ENCODE data around the gene WDR70. TPM values are rescaled to one million over a fixed set of nuclear protein-coding genes. Genes with fewer than 3 reads are reported as not detected.
"Not testable (repeated sequence)": the region's sequence is repeated elsewhere in the genome, so short reads cannot be mapped to it uniquely, and the experiment has no call there.

Gene WDR70
- total and polyA plus RNA-seq, 12 donors = 9.2 to 26.0 (median 18.4) TPM

GRCh38 chr5:37396352-37396751 lies 17.2 kb downstream of the WDR70 start:
- no peaks in the 10 kb centered on the region for H3K9me3 ChIP-seq
- 92 to 93% methylated on average over 5 of the region's 5 CpGs for WGBS, 2 donors
- no peak for ATAC-seq
- H3K4me3 ChIP-seq = no peak overlapping the region
- peaks cover 0 to 97% (median 21%) of the 10 kb centered on the region in 9 donors for H3K36me3 ChIP-seq
- TF ChIP-seq CTCF (IDR thresholded peaks at IDR 0.05) = no peak
- peaks cover 0 to 7% (median 0%) of the 10 kb centered on the region in 9 donors for H3K4me1 ChIP-seq
- intact Hi-C loops (cut with DNase I) = no loop called here
- H3K27me3 ChIP-seq = no peaks in the 10 kb centered on the region
- DNase-seq = no peak
- no peak overlapping the region for H3K27ac ChIP-seq

- no peak for ATAC-seq
- no peak for DNase-seq
- intact Hi-C loops (cut with DNase I) = no loop called here
- H3K27ac ChIP-seq = no peak overlapping the region
- peaks cover 0 to 94% (median 0%) of the 10 kb centered on the region in 9 donors for H3K36me3 ChIP-seq
- H3K4me3 ChIP-seq = no peak overlapping the region
- no peaks in the 10 kb centered on the region for H3K9me3 ChIP-seq
- TF ChIP-seq CTCF (IDR thresholded peaks at IDR 0.05) = no peak
- 88% methylated on average over 4 of the region's 4 CpGs for WGBS, 2 donors
- H3K4me1 ChIP-seq = peaks cover 0 to 7% (median 0%) of the 10 kb centered on the region in 9 donors
- H3K27me3 ChIP-seq = no peaks in the 10 kb centered on the region
Measured at GRCh38 chr5:37400501-37400900, 21.4 kb downstream of the WDR70 start.

GRCh38 chr5:37412515-37412914 lies 33.4 kb downstream of the WDR70 start:
- intact Hi-C loops (cut with DNase I) = loop anchor here in 9 of 10 donors (5.0 to 10.0 kb wide), 3 partner anchors 422 to 782 kb away; no protein-coding TSS in a partner anchor
- Histone ChIP-seq H3K36me3 (peaks cover 0 to 63% (median 10%) of the 10 kb centered on the region in 9 donors), H3K9me3 (no peaks in the 10 kb centered on the region), H3K27me3 (no peaks in the 10 kb centered on the region), H3K27ac (no peak overlapping the region), H3K4me1 (no peaks in the 10 kb centered on the region), H3K4me3 (no peak overlapping the region)
- ATAC-seq (no peak), DNase-seq (no peak)
- 88 to 91% methylated on average over 3 of the region's 3 CpGs for WGBS, 2 donors
- TF ChIP-seq CTCF (IDR thresholded peaks at IDR 0.05) = no peak

GRCh38 chr5:37415456-37415855 lies 36.3 kb downstream of the WDR70 start:
- H3K4me1 ChIP-seq, H3K4me3 ChIP-seq, DNase-seq, H3K9me3 ChIP-seq, H3K27me3 ChIP-seq, ATAC-seq, H3K27ac ChIP-seq: not testable (repeated sequence)
- intact Hi-C loops (cut with DNase I) = loop anchor here in 5 of 10 donors (10.0 kb wide), 2 partner anchors 419 to 779 kb away; no protein-coding TSS in a partner anchor
- 100% methylated on average over 2 of the region's 33 CpGs; no CpG with 5 or more reads in 1 of the 2 donors for WGBS, 2 donors
- H3K36me3 ChIP-seq = peaks cover 0 to 59% (median 3%) of the 10 kb centered on the region in 9 donors

GRCh38 chr5:37417347-37417746 lies 38.2 kb downstream of the WDR70 start:
- DNase-seq (no peak), ATAC-seq (no peak)
- H3K4me1 ChIP-seq = no peaks in the 10 kb centered on the region
- no peak overlapping the region for H3K4me3 ChIP-seq
- H3K36me3 ChIP-seq = peaks cover 0 to 60% (median 0%) of the 10 kb centered on the region in 9 donors
- H3K27ac ChIP-seq = no peak overlapping the region
- 95 to 96% methylated on average over 9 of the region's 9 CpGs for WGBS, 2 donors
- TF ChIP-seq CTCF (IDR thresholded peaks at IDR 0.05) = no peak
- intact Hi-C loops (cut with DNase I) = loop anchor here in 5 of 10 donors (10.0 kb wide), 2 partner anchors 417 to 777 kb away; no protein-coding TSS in a partner anchor
- no peaks in the 10 kb centered on the region for H3K9me3 ChIP-seq
- H3K27me3 ChIP-seq = no peaks in the 10 kb centered on the region
